Kidney epithelial cell (primary cell): ENCODE data around the gene CSPG4. TPM values are rescaled to one million over a fixed set of nuclear protein-coding genes. Genes with fewer than 3 reads are reported as not detected.
"Not testable (repeated sequence)": the region's sequence is repeated elsewhere in the genome, so short reads cannot be mapped to it uniquely, and the experiment has no call there.

Experiments
- DNase-seq: peaks from one replicate; pipeline ENCODE4 v3.0.0-alpha.2; 2010; ENCODE audit warnings: low read depth
- H3K27me3 ChIP-seq: 2 replicates; pipeline ENCODE4 v1.6.0; 2011; ENCODE audit warnings: low read length; ENCODE audit not compliant: control insufficient read depth, insufficient read depth
- H3K36me3 ChIP-seq: 2 replicates; pipeline ENCODE4 v1.5.1; 2011; ENCODE audit warnings: low read length; ENCODE audit not compliant: control insufficient read depth, insufficient read depth
- H3K4me3 ChIP-seq: 2 replicates; pipeline ENCODE4 v1.5.1; 2011; ENCODE audit warnings: low read depth, mild to moderate bottlenecking, control low read depth, low read length
- total RNA-seq: library from RNA; depleted of rRNA; stranded (reverse); fragments of >200 nt; gene quantifications from 2 replicates; pipeline ENCODE4 v1.2.3, GENCODE V29; 2015
- TF ChIP-seq, protein P1 (sequence below): IDR thresholded peaks from 2 replicates; pipeline ENCODE4 v1.5.1; 2011; ENCODE audit warnings: mild to moderate bottlenecking, moderate library complexity, low read length, control low read depth, inconsistent platforms; ENCODE audit not compliant: insufficient read depth, poor library complexity, severe bottlenecking

The CSPG4 gene
- total RNA-seq, 1 donor from 2014 or later = 1.7 TPM

DNA sequence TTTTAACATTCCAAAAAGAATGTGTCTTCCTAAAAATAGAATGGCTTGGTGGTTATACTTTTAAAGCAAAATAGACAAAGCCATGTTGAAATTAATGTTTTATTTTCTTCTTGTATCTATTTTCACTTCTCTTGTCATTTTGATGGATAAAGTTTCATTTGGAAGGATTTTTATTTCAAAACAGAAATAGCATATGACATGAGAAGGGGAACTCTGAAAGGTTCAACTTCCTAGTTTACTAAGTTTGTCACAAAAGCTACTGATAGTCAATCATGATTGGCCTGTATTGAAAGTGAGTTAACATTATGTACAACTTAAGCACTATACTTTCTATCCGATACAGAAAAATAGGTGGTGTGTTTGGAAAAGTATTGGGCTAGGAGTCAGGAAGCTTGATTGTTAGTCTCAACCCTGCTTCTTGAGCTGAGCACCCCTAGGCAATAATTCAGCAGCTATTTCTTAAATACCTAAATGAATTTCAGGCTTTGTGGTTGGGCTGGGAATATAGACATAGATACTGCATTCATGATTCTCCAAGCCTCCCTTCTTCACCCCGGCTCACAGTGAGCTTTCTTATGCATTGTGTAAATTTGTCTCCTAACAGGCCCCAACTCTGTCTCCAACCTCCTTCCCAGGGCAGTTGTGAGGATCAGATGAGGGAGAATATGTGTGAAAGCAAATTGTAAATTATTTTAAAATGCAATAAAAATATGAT lies 46.9 kb upstream of the CSPG4 start:
- TF ChIP-seq, protein P1, sequence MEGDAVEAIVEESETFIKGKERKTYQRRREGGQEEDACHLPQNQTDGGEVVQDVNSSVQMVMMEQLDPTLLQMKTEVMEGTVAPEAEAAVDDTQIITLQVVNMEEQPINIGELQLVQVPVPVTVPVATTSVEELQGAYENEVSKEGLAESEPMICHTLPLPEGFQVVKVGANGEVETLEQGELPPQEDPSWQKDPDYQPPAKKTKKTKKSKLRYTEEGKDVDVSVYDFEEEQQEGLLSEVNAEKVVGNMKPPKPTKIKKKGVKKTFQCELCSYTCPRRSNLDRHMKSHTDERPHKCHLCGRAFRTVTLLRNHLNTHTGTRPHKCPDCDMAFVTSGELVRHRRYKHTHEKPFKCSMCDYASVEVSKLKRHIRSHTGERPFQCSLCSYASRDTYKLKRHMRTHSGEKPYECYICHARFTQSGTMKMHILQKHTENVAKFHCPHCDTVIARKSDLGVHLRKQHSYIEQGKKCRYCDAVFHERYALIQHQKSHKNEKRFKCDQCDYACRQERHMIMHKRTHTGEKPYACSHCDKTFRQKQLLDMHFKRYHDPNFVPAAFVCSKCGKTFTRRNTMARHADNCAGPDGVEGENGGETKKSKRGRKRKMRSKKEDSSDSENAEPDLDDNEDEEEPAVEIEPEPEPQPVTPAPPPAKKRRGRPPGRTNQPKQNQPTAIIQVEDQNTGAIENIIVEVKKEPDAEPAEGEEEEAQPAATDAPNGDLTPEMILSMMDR = no peak
- Histone ChIP-seq H3K4me3 (no peak overlapping the region), H3K36me3 (no peaks in the 10 kb centered on the region), H3K27me3 (no peaks in the 10 kb centered on the region)
- DNase-seq = no peak

DNA sequence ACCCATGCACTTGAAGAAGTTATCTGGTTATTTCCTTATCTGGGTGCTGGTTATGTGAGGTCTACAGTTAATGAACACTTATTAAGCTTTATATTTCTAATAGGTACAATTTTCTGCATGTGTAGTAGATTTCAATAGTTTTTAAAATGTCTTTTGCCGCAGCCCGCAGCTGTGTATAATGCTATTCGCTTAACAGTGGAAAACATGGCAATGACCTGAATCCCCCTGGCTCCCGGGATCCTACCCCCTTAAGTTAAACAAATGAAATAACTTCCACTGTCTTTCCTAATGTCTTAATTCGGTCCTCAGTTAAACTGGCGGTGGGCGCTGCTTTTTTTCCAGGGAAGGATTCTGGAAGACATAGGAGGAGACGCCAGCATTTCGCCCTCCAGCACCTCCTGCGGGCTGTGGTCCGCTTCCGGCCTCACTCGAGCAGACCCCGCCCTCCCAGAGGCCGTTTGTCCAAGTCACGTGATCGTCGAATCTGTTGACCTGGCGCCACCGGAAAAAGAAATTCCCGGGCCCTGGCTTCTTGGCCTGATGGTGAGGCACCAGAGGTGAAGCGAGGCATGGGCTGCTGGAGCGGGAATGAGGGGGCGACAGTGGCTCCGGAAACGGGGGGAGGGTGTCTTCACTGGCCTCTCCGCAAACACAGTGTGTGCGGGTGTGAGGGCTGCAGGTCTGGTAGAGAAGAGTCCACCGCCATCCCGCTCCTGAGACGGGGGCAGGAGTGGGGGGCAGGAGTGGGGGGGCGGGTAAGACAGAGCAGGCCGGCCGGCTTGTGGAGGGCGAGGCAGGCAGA lies 45.6 kb upstream of the CSPG4 start:
- Histone ChIP-seq H3K36me3 (no peaks in the 10 kb centered on the region), H3K4me3 (peak overlapping the region; percentile 46), H3K27me3 (no peaks in the 10 kb centered on the region)
- TF ChIP-seq, protein P1 = peak; percentile 23
- no peak for DNase-seq

DNA sequence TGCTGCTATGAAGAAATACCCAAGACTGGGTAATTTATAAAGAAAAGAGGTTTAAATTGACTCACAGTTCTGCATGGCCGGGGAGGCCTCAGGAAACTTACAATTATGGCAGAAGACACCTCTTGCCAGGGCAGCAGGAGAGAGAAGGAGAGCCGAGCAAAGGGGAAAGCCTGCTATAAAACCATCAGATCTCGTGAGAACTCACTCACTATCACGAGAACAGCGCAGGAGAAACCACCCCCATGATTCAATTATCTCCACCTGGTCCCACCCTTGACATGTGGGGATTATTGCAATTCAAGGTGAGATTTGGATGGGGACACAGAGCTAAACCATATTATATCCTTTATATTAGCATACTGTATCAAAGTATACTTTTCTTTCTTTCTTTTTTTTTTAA lies 42.2 kb upstream of the CSPG4 start:
- H3K4me3 ChIP-seq = not testable (repeated sequence)

DNA sequence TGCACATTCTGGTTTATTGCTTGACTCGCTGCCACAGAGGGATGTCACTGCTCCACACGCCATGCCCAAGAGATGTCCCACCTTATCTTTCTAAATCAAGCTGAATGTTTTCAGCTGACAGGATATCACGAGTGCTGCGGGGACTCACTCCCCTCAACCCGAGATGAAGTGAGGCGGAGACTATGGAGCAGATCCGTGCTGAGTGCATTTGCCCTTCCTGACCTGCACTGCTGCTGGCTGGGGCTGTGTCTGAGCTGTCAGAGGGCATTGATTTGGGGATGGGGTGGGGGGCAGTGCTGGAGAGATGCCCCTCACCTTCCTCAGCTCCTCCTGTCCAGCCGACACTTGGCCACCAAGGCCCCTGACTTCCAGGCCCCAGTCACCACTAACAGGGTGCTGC lies 40.5 kb upstream of the CSPG4 start:
- Histone ChIP-seq H3K36me3 (no peaks in the 10 kb centered on the region), H3K4me3 (no peak overlapping the region), H3K27me3 (no peaks in the 10 kb centered on the region)
- TF ChIP-seq, protein P1 = no peak
- DNase-seq = no peak

More for the DNA sequence above, 42.2 kb upstream of the CSPG4 start:
- DNase-seq, H3K27me3 ChIP-seq, H3K36me3 ChIP-seq: not testable (repeated sequence)

DNA sequence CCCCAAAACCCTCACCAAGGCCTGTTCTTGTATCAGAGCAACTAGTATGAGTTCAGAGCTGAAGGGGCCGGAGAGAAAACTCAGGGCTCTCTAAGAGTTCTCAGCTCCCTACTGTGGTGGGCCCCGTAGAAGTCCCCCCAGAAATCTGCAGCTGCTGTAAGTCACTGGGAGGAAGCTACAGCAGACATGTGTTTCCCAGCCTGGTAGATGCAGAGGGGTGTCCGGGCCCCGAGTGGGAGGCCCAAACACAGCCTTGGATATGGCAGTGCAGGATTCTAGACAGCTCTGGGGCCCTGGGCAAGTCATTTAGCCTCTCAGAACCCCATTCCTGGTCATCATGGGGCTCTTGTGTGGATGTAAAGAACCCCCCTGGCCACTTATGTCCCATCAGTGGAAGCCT lies 39.2 kb upstream of the CSPG4 start:
- DNase-seq = no peak
- TF ChIP-seq, protein P1 = no peak
- Histone ChIP-seq H3K36me3 (no peaks in the 10 kb centered on the region), H3K4me3 (no peak overlapping the region), H3K27me3 (no peaks in the 10 kb centered on the region)

DNA sequence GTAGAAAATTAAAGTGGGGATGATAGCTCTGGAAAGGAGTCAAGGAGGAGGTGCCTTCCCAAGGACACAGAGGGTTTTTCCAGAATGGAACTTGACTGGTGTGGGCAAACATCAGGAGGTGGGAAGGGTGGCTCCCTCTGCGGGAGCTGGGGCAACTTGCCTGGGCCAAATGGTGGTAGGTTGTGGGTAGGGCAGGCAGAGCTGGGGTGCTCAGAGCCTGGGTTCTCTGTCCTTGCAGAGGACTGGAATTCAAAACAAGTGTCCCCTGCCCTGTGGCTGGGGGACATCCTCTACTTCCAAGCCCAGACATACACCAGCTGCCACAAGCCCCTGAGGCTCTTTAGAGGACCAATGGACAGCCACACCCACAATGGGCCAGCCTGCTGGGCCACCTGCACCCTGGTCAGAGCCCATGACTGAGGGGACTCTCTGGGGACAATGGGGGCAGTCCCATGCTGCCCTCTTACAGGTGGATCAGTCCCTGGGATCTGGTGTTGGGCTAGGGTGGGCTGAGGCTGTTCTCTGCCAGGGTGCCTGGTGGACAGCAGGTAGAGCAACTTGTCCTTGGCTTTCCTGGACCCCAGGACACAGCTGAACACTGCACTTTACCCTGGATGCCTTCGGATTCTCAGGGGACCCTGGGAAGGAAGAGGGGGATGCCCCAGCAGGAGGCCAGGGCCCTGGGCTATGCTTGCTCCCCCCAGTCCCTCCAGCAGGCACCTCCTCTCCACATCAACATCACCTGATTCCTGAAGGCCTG lies 38.6 kb upstream of the CSPG4 start:
- TF ChIP-seq, protein P1 = no peak
- H3K27me3 ChIP-seq = no peaks in the 10 kb centered on the region
- no peak overlapping the region for H3K4me3 ChIP-seq
- DNase-seq = no peak
- H3K36me3 ChIP-seq = no peaks in the 10 kb centered on the region
